NCI-H128 (cell line): ENCODE results near the gene BTBD19.
"Not testable (repeated sequence)": the region's sequence is repeated elsewhere in the genome, so short reads cannot be mapped to it uniquely, and the experiment has no call there.

ENCODE experiments used
- DNase-seq: peaks from one replicate; lab custom pipeline; 2025; ENCODE audit not compliant: unreplicated experiment; lab: John Stamatoyannopoulos, UW

Gene BTBD19

GRCh38 chr1:44807364-44808062 lies 810 bp upstream of the BTBD19 start:
- DNase-seq, result no peak

- DNase-seq, result no peak
Observed at GRCh38 chr1:44808938-44809917, 905 bp downstream of the BTBD19 start.

GRCh38 chr1:44810101-44810761 lies 1.9 kb downstream of the BTBD19 start:
- DNase-seq, result no peak

GRCh38 chr1:44810762-44811105 lies 2.4 kb downstream of the BTBD19 start:
- not testable (repeated sequence) for DNase-seq

GRCh38 chr1:44811234-44811633 lies 2.9 kb downstream of the BTBD19 start:
- DNase-seq, result no peak

- DNase-seq, result no peak
Observed at GRCh38 chr1:44812822-44813543, 4.7 kb downstream of the BTBD19 start.

GRCh38 chr1:44815926-44816325 lies 7.6 kb downstream of the BTBD19 start:
- not testable (repeated sequence) for DNase-seq

- DNase-seq, result no peak
Observed at GRCh38 chr1:44817307-44817706, 9.0 kb downstream of the BTBD19 start.

- DNase-seq, result no peak
Observed at GRCh38 chr1:44817771-44818495, 9.6 kb downstream of the BTBD19 start.

GRCh38 chr1:44819196-44819607 lies 10.9 kb downstream of the BTBD19 start:
- no peak for DNase-seq

GRCh38 chr1:44819608-44820327 lies 11.4 kb downstream of the BTBD19 start:
- no peak for DNase-seq

GRCh38 chr1:44820328-44821239 lies 12.3 kb downstream of the BTBD19 start:
- no peak for DNase-seq

GRCh38 chr1:44821240-44821715 lies 13.0 kb downstream of the BTBD19 start:
- DNase-seq, result no peak

- no peak for DNase-seq
Observed at GRCh38 chr1:44822131-44822701, 13.9 kb downstream of the BTBD19 start.

GRCh38 chr1:44822981-44823451 lies 14.7 kb downstream of the BTBD19 start:
- DNase-seq, result no peak

GRCh38 chr1:44824392-44824791 lies 16.1 kb downstream of the BTBD19 start:
- DNase-seq, result not testable (repeated sequence)

GRCh38 chr1:44826375-44827196 lies 18.3 kb downstream of the BTBD19 start:
- no peak for DNase-seq
